NCI-H1436 treated with DMSO at 0.1 percent for 48 hours (cell line): ENCODE data around the gene SYNPO.

Experiments
- DNase-seq: peaks from one replicate; lab custom pipeline; 2025; lab: John Stamatoyannopoulos, UW

The SYNPO gene

DNA sequence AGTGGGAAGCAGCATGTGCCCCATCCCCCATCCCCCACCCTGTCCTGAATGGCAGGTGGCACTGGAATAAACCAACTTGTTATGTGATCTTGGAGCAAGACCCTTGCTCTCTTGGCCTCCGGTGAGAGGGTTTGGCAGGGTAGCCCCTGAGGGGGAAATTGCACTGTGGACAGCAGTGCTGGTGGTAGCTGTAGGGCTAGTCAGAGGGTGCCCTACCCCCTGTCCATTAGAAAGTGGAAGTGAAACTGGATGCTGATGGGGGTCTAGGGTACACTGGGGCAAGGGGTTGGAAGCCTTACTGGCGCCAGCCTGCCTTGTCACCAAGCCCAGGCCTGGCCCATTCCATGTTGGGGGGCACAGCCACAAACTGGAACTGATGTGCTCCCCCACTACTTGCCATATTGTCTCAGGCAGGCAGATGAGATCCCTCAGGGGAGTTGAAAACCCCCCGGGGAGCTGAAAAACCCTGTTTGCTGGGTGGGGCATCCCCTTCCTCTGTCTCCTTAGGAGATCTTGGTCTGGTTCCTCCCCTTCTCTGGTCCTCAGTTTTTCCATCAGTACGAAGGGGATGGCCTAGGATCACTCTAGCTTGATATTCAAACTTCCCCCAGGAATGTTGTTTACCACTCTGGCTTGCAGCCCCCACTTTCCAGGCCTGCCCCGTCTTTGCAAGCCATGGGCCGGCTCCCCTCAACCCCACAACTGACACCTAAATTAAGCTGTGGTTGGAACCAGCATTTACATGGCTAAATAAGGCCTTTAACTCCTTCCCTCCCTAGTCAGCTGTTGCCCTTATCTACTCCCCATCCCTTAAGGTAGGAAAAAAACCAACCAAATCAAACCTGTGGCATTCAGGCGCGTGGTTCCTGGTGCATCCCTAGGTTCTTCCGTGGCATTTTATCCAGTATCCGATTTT lies 14.4 kb upstream of the SYNPO start:
- DNase-seq, result no peak

DNA sequence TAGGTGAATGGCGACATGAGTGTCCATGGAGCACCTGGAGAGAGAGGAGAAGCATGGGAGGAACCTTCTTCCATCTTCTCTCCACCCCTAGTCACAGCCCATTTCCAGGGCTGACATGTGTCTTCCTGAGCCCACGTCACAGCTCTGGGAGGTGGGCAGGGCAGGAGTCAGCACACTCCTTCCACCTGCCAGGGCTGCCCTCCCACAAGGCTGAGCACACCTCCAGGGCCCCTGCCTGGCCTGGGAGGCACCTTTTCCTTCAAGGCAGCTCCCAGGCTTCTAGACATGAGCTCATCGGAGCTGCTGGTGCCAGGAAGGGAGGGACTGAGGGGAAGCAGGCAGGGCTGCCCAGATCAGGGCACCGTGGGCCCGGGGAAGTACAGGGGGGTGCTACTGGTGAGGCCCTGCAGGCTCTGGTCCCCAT lies 13.6 kb upstream of the SYNPO start:
- no peak for DNase-seq

DNA sequence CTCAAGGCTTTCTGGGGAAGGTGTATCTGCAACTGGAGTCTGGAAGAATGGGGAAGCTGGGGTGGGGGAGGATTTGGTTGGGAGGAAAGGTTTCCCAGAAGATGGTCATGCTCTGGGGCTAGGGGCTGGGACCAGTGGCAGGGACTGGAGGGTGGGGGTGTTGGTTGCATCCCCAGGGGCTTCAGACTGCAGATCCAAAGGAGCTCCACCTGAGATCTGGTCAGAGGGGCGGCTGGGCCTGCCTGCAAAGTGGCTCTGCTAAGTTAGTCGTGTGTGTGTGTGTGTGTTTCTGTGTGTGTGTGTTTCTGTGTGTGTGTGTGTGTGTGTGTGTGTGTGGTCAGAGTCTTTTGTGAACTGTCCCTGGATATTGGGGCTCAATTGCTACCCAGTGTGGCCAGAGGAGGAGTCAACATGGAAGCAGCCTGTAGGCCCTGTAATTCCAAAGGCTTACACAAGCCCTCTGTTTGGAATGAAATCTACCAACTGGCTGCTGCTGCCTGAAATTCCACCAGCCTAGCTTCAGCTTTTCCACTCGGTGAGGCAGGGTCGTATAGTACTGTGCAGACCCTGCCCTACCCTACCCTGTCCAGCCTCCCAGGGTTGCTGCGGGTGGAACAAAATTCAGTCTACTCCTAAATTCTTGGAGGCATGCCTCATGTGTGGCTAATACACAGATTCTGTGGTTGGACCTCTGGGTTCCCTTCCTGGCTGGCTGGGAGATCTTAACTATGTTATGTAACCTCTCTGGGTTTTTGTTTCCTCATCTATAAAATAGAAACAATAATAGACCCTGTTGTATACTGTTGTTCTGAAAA lies 12.5 kb upstream of the SYNPO start:
- no peak for DNase-seq

DNA sequence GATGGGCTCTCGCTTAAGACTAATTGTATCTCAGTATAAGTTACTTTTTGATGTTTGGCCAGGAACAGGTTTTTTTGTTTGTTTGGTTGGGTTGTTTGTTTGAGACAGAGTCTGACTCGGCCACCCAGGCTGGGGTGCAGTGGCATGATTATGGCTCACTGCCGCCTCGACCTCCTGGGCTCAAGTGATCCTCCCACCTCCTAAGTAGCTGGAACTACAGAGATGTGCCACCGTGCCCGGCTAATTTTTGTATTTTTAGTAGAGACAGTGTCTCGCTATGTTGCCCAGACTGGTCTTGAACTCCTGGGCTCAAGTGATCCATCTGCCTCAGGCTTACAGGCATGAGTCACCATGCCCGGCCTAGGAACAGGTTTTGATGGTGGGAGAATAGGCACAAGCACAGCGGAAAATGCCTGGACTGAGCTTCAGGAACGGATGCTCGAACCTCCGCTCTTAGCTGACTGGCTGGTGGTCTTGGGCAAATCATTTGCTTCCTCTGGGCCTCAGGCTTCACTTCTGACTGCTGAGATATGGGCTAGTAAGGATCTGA lies 11.4 kb upstream of the SYNPO start:
- no peak for DNase-seq

DNA sequence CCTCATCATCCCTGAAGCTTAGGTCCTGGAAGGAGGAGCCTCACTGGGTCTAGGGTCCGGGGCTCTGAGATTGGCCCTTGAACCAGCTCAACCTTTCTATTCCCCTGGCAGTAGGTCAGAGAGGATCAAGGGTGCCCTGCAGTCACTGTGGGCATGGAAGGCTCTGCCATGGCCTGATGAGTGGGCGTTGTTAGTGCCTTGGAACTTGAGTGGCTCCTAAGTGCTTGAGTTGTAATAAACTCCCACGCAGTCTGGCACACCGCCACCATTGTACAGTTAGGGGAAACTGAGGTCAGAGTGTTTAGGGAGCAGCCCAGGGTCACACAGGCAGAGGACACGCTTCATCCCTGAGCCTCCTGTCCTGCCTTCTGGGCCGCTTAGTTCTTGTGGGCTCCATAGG lies 10.4 kb upstream of the SYNPO start:
- no peak for DNase-seq

DNA sequence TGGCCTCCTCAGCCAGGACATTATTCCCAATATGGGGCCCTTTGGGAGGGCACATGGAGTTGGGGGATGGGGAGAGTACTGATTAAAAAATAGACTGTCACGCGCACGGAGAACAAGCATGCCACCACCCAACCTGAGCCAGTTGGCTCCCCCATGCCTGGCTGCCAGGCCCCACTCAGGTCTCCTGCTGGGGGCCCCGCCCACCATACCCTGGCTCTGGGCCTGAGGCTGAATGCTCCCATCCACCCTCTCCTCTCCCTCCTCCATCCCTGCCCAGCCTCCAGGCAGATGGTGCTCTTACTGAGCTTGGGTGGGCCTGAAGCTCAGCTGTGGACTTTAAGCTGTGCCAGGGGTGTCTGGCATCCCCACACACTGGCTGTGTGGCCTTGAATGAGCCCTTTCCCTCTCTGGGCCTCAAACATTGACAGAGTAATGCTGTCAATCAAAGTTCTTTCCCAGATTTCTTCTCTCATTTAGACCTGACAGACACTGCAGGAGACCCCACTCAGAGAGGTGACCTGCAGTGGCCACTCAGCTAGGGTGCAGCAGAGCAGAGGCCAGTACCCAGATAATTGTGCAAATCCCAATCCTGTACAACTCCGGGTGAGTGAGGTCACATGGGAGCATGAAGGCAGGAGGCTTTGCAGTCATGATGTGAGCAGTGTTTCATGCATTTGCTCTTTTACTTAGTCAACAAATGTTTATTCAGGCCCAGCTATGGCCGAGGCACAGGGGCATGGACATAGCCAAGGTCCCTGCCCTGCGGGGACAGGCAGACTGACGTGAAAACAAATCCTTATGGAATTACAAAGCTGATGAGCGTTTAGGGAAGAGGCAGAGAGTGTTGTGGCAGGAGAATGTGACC lies 9.8 kb upstream of the SYNPO start:
- DNase-seq, result no peak

DNA sequence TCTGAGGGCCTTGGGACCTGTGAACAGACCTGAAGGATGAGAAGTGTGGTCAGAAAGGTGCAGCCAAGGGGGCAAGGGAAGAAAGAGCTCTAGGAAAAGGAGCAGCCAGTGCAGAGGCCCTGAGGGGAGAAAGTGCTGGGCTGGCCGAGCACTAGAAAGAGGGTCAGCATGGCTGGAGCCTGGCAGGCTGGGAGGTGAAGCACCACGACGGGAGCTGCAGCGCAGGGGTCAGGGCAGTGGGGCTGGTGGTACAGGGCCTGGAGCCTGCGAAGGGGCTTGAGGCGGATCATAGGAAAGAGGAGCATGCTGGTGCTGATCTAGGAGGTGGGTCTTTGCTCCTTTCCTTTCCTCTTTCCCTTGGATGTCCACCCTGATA lies 9.1 kb upstream of the SYNPO start:
- no peak for DNase-seq

DNA sequence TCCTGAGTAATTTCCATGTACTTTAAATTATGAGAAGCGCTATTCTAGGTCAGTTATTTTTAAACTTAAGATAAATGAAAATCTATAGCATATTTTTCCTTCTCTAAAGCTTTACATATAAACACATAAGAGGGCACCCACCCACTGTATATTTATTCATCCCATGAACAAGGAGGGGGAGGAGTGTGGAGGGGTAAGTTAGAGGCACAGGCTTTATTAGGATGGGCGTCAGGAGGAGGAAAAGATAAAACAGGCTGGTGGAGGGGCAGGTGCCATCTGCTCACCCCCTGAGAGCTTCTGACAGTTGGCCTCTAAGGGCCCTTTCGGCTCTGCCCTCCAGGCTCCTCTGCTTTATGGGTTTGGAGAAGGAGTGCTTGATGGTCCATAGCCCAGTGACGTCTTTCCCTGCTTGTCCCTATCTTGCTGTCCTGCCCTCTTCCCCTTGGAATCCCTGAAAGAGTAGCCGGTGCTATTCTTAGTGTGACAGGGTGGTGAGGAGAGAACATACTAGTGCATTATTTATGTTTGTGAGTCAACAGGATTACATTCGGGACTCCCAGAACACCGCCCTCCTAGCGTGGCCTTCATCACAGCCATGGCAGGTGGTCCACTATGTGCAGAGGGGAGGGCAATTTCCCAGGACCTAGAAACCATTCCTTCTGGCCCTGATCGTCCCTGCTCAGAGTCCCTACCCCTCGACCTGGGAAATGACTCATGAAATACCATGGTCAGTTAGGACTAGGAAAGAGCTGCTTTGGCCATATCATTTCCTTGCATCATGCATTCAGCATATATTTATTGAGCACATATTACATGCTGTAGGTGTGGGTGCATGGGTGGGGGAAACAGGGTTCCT lies 7.9 kb upstream of the SYNPO start:
- no peak for DNase-seq

DNA sequence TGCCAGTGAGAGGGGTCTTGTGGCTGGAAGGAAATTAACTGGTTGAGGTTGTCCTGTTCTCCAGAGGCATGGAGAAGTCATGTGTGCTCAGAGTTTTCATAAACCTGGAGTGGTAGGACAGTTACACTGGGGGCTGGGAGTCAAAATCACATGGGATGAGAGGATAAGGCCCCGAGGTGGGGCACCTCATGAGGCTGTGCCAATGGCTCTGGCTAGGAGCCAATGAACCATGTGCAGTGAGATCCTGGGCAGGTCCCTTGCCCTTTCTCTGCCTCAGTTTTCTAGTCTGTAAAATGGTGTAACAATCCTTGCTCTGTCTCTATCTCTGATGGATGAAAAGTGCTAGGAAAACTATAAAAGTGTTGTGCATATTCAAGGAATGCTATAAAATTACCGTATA lies 7.0 kb upstream of the SYNPO start:
- DNase-seq, result no peak

DNA sequence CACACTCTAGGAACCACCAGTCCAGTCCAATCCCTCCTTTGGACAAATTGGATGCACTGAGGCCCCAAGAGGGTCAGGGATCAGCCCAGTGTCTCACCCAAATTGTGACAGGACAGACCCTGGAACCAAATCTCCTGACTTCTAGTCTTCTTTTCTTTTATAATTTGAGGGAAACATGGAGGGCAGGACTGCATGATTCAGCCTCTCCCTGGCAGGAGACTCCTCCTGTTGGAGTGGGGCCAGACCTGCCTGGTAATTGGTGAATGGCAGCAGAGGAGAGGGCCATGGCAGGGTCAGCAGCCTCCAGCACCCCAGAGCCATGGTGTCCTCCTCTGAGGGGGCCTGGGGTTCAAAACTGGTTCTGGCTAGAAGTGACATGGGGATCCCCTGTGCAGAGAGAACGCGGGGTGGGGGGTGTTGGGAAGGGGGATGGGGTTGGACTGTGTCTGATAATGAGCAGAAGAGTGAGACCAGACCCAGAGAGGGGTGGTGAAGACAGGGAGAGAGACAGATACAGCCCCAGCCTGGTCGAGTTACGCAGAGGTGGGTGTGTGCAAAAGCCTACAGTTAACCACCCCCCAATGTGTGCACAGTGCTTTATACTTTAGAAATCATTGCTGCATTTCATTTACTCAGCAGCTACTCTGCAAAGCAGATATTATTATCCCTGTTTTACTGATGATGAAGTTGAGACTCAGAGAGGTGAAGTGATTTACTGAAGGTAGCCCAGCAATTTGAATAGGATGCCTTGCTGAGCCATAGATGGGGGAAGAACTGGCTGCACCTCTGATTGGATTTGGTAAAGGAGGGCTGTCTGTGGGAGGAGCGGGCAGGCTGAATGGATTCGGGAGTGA lies 3.8 kb upstream of the SYNPO start:
- DNase-seq, result no peak

DNA sequence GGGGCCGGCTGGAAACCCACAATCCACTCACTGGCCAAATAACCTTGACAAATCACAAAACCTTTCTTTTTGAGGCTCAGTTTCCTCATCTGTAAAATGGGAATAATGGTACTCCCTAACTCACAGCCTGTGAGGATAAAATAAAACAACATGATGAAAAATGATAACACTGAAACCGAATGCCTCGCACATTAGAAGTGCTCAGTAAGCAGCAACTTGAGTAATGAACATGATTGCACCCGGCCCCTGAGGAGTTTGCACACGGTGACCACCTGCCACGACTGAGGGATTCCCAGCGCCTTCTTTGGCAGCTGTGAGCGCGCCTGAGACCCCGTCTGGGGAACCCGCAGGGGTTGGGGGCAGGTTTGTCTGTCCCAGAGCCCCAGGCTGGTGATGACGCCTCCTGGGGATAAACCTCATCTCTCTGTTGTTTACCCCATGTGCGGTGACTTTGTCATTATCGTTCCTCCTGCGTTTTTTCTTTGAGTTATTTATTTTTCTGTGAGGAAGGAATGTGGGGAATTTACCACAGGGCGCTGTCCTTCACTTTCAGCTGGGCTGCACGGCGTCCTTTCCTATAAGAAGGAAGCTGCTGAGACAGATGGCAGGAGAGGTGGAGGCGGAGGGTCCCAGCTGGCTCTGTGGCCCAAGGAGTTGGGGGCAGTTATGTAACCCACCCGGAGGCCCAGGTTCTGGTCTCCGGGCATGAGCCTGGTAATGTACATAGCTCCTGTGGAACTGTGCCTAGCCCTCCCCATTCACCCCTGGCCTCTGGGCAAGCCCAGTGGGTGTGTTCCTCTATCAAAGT lies 3.0 kb upstream of the SYNPO start:
- DNase-seq, result no peak

DNA sequence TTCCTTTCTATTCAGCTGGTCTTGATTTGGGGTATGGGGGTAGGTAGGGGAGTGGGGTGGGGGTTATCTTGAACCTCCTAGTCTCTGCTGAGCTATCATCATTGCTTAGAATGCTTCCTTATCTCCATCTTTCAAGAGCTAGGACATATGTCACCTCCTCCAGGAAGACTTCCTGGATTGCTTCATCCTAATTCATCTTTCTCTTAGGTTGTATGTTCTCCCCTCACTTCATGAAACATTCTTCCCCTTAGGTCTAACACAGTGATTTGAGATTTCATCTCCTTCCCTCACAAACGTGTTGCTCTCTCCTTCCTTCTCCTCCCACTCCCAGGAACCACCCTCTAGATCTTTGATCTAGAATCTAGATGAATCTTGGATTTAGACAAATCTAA lies 2.4 kb upstream of the SYNPO start:
- no peak for DNase-seq

DNA sequence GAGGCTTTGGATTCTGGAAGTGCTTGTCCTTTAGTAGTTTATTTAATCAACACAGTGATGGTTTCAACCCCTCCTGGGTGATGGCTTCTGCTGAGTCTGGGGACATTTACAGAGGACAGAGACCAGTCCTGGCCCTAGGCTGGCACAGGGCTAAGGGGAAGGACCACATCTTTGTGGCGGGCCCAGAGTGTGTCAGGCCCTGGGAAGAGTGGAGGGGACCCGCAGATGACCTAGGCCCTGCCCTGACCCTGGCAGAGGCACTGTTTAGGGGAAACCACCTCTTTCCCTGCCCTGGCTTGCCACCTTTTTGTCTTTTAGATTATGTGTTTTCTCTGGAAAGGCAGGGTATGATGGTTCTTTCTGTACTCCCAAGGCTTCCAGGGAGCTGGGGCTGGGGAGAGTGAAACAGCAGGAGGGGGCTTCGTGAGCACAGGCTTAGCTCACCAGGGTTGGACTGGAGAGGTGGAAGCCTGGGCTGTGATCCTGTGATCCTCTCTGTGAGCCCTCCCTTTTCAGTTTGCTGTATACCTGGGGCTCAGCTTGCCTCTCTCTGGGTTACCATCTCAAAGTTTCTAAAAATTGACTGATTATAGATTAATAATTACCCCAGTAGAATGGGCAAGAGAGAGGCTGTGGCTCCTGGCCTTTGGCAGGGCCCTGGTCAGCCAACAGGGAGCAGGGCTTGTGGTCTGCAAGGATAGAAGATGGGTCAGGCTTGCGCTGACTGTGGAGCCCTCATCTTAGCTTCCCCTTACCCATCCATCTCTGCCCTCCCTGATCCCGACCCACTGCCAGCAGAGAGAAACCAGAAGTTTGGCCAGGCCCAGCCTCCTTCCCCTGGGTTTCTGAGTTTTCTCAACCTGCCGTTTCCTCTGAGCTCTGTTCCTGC lies 1.7 kb upstream of the SYNPO start:
- no peak for DNase-seq

DNA sequence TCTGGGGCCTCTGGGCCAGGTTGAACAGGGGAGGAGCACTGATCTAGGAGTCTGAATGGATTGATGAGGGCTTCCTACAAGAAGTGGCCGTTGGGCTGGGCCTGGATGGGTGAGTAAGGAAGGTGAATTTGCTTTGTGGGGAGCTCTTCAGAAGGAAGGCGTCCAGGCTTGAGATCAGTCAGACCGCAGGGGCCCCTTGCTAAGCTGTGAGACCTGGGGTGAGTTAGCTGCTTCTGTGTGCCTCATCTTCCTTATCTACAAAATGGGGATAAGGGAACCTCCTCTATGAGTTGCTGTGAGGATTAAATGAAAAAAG lies 1.1 kb upstream of the SYNPO start:
- no peak for DNase-seq

DNA sequence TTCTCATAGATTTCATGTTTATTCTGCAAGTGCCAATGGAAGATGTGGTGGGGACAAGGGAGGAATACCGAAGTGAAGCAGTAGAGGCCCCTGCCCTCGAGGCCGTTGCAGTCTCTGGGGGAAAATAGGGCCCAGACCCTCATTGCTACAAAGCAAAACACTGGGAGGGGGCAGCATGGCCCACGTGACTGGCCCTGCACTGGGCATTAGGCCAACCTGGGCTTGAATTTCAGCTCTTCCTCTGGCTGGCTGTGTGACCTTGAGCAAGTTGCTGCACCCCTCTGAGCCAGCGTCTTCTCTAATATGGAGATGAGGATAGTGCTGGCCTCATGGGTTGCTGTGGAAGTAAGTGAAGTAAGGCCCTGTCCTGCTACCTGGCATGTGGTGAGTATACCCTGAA lies 709 bp upstream of the SYNPO start:
- no peak for DNase-seq

DNA sequence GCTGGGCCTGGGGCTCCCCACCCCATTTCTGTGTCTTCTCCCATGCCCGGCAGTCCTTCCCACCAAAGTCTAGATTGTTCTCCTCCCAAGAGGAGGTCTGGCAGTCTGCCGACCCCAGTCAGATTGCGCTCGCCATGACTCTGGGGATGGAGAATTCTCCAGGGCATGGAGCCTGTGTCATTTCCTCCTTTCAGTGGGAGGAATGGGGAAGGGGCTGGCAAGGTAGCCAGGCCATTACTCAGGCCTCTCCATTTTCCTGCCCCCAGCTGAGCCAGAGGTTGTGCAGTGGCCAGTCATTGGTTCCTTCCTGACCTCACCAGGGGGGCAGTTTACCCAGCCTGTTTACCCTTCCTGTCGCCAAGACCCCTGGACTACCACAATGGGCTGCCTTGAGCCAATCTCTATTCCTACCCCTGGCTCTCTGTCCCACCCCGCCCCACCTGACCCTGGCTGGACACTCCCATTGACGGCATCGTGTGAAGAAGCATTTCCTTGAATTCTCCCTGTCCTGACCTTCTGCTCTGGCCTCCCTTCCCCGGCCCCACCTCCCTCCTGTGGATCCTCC lies 628 bp downstream of the SYNPO start:
- no peak for DNase-seq

DNA sequence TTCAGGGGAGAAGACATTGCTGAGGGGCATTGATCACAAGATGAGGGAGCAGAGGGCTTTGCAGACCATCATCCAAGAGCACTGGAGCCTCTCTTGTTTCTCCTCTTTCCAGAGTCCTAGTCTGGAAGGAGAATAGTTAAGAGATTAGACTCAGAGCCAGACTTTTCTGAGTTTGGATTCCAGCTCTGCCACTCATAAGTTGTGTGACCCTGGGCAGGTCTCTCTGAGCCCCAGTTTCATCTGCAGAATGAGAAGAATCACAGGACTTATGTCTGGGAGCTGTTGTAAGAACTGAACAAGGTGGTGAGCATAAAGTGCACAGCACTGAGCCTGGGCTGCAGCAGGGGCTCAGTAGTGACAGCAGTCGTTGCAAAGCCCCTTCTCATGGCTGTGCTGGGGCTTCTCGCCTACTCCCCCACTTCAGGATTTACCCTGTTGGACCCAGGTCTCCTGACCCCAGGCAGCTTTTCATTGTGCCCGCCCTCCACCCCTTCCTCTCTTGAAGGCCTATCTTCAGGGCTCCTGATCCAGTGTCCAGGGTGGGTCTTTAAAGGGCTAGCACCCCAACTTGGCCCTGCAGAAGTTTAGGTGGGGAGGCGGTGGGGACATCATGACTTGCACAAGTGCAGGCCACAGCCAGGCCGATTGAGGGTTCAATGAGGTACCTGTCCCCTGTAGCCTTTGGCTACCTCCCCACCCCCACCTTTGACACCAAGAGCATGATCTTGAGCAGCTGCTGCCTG lies 1.5 kb downstream of the SYNPO start:
- DNase-seq, result no peak
